ENCODE results near the gene PIGQ. TPM values are rescaled to one million over a fixed set of nuclear protein-coding genes. Genes with fewer than 3 reads are reported as not detected.

PIGQ gene
- total and polyA plus RNA-seq, 2 of the 13 experiments (the other 11 are each of a cell fraction or from before 2014, with no cell fraction given): 7.7 to 19.7 TPM

DNA sequence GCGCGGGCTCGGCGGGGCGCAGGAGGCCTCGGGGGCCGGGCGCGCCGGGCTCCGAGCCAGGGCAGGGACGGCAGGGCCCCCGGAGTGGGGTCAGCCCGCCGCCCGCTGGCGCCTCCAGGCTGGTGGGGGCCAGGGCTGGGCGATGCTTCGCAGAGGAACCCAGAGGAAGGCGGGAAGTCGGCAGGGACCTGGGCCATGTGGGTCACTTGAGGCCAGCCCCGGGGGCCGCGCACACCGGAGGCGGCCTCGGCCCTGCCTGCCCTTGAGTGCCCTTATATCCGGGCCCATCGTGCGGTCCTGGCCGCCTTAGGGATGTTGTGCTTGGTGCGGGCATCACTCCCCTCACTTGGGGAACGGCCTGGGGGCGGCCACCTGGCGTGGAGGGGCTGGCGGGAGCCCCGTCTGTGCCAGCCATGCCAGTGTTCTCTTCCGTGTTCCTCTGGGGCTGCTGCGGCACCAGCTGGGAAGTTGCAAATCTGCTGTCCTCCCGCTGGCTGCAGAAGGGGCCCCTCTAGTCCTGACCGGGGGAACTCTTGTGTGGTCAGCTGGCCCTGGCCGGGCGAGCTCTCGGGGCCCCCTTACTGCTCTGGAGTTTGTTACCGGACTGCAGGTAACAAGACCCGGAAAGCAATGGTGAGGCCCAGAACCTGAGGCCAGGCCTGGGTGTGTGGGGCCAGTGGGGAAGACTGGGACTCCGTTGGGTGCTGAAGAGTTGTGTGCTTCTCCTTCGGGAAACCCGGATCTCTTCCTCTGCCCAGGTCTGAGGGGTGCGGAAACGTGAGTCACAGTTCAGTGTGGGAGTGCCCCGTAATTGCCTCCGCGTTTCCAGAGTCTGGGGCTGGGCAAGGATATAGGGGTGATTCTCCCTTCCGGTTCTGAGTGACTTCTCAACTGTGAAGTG lies 41.4 kb upstream of the PIGQ start (continued):
- TF ChIP-seq, protein P1, sequence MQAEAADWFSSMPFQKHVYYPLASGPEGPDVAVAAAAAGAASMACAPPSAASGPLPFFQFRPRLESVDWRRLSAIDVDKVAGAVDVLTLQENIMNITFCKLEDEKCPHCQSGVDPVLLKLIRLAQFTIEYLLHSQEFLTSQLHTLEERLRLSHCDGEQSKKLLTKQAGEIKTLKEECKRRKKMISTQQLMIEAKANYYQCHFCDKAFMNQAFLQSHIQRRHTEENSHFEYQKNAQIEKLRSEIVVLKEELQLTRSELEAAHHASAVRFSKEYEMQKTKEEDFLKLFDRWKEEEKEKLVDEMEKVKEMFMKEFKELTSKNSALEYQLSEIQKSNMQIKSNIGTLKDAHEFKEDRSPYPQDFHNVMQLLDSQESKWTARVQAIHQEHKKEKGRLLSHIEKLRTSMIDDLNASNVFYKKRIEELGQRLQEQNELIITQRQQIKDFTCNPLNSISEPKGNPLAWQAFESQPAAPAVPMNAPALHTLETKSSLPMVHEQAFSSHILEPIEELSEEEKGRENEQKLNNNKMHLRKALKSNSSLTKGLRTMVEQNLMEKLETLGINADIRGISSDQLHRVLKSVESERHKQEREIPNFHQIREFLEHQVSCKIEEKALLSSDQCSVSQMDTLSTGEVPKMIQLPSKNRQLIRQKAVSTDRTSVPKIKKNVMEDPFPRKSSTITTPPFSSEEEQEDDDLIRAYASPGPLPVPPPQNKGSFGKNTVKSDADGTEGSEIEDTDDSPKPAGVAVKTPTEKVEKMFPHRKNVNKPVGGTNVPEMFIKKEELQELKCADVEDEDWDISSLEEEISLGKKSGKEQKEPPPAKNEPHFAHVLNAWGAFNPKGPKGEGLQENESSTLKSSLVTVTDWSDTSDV (CRISPR knock-in tag; IDR thresholded peaks at IDR 0.05): 0 out of 2 replicates have a peak, but pooled peaks have one; percentile 22
- TF ChIP-seq NRL (CRISPR knock-in tag; IDR thresholded peaks at IDR 0.05; ENCODE audit: borderline replicate concordance) (0 out of 2 replicates have a peak, but pooled peaks have one; percentile 21), HDAC1 (CRISPR knock-in tag; IDR thresholded peaks at IDR 0.05) (peak; percentile 30), HOXA7 (CRISPR knock-in tag; IDR thresholded peaks at IDR 0.05) (no peak), HNRNPLL (IDR thresholded peaks at IDR 0.05; ENCODE audit: low read depth, low read length, poor library complexity, severe bottlenecking) (peak; percentile 93), ZBTB7A (CRISPR knock-in tag; IDR thresholded peaks at IDR 0.05) (0 out of 2 replicates have a peak, but pooled peaks have one; percentile 23), KLF6 (CRISPR knock-in tag; IDR thresholded peaks at IDR 0.05) (0 out of 2 replicates have a peak, but pooled peaks have one; percentile 49), ZNF839 (CRISPR knock-in tag; IDR thresholded peaks at IDR 0.05; ENCODE audit: borderline replicate concordance) (0 out of 2 replicates have a peak, but pooled peaks have one; percentile 40), ZFP36L1 (CRISPR knock-in tag; IDR thresholded peaks at IDR 0.05) (0 out of 2 replicates have a peak, but pooled peaks have one; percentile 30), ZNF605 (CRISPR knock-in tag; IDR thresholded peaks at IDR 0.05) (0 out of 2 replicates have a peak, but pooled peaks have one; percentile 40), ZZZ3 (CRISPR knock-in tag; IDR thresholded peaks at IDR 0.05; ENCODE audit: borderline replicate concordance) (no peak), HNRNPL (IDR thresholded peaks at IDR 0.05; ENCODE audit: low read depth, low read length) (peak; percentile 78)
- TF ChIP-seq, protein P2, sequence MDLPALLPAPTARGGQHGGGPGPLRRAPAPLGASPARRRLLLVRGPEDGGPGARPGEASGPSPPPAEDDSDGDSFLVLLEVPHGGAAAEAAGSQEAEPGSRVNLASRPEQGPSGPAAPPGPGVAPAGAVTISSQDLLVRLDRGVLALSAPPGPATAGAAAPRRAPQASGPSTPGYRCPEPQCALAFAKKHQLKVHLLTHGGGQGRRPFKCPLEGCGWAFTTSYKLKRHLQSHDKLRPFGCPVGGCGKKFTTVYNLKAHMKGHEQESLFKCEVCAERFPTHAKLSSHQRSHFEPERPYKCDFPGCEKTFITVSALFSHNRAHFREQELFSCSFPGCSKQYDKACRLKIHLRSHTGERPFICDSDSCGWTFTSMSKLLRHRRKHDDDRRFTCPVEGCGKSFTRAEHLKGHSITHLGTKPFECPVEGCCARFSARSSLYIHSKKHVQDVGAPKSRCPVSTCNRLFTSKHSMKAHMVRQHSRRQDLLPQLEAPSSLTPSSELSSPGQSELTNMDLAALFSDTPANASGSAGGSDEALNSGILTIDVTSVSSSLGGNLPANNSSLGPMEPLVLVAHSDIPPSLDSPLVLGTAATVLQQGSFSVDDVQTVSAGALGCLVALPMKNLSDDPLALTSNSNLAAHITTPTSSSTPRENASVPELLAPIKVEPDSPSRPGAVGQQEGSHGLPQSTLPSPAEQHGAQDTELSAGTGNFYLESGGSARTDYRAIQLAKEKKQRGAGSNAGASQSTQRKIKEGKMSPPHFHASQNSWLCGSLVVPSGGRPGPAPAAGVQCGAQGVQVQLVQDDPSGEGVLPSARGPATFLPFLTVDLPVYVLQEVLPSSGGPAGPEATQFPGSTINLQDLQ (CRISPR knock-in tag; IDR thresholded peaks at IDR 0.05): 0 out of 2 replicates have a peak, but pooled peaks have one; percentile 32
- TF ChIP-seq, protein P3, sequence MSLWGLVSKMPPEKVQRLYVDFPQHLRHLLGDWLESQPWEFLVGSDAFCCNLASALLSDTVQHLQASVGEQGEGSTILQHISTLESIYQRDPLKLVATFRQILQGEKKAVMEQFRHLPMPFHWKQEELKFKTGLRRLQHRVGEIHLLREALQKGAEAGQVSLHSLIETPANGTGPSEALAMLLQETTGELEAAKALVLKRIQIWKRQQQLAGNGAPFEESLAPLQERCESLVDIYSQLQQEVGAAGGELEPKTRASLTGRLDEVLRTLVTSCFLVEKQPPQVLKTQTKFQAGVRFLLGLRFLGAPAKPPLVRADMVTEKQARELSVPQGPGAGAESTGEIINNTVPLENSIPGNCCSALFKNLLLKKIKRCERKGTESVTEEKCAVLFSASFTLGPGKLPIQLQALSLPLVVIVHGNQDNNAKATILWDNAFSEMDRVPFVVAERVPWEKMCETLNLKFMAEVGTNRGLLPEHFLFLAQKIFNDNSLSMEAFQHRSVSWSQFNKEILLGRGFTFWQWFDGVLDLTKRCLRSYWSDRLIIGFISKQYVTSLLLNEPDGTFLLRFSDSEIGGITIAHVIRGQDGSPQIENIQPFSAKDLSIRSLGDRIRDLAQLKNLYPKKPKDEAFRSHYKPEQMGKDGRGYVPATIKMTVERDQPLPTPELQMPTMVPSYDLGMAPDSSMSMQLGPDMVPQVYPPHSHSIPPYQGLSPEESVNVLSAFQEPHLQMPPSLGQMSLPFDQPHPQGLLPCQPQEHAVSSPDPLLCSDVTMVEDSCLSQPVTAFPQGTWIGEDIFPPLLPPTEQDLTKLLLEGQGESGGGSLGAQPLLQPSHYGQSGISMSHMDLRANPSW (CRISPR knock-in tag; IDR thresholded peaks at IDR 0.05; ENCODE audit: borderline replicate concordance): no peak
- TF ChIP-seq, protein P4, sequence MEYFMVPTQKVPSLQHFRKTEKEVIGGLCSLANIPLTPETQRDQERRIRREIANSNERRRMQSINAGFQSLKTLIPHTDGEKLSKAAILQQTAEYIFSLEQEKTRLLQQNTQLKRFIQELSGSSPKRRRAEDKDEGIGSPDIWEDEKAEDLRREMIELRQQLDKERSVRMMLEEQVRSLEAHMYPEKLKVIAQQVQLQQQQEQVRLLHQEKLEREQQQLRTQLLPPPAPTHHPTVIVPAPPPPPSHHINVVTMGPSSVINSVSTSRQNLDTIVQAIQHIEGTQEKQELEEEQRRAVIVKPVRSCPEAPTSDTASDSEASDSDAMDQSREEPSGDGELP (IDR thresholded peaks at IDR 0.05; ENCODE audit: borderline replicate concordance, low read depth): peak; percentile 39; the same call in 1 of the 2 replicates

Measured in HepG2 (cell line).